ENCODE results near the gene OR9G1. TPM values are rescaled to one million over a fixed set of nuclear protein-coding genes. Genes with fewer than 3 reads are reported as not detected.

The OR9G1 gene
- total and polyA plus RNA-seq, 2 of the 8 experiments (the other 6 are each of a cell fraction or from before 2014, with no cell fraction given), result not detected

DNA sequence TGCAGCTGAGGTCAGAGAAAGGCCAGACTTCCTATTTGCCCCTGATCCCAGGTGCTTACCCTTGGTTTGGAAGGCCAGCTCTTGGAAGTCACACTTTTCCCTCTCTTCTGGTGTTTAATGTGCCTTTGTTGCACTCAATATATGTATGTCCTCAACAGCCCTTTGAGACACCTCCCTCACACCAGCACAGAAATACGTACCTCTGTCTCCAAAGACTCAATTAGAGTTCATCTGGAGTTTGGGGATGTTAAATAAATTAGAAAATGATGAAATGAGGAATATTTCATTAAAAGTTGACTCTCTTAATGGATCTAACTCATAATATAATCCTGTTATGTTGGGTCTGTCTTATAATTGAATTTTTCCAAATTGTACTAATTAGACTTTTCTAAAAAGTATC is 49.7 kb downstream of the OR9G1 start, which contains the start of gene OR9G4 (continued):
- TF ChIP-seq CHD7 (IDR thresholded peaks at IDR 0.05; ENCODE audit: insufficient replicate concordance, low read length) (no peak), GTF2F1 (IDR thresholded peaks at IDR 0.05; ENCODE audit: borderline replicate concordance, low read depth, low read length) (no peak), BRCA1 (IDR thresholded peaks at IDR 0.05; ENCODE audit: low read depth, low read length) (no peak), RFX5 (IDR thresholded peaks at IDR 0.05; ENCODE audit: borderline replicate concordance, low read depth, low read length) (no peak), CHD2 (IDR thresholded peaks at IDR 0.05; ENCODE audit: low read length) (no peak), SIRT6 (IDR thresholded peaks at IDR 0.05; ENCODE audit: low read length) (no peak), ASH2L (IDR thresholded peaks at IDR 0.05; ENCODE audit: low read length) (no peak), POLR2AphosphoS5 (IDR thresholded peaks at IDR 0.05; ENCODE audit: low read depth, low read length) (no peak), EZH2 (IDR thresholded peaks at IDR 0.05; ENCODE audit: low read depth, low read length, severe bottlenecking) (no peak)
- TF ChIP-seq, protein P1, sequence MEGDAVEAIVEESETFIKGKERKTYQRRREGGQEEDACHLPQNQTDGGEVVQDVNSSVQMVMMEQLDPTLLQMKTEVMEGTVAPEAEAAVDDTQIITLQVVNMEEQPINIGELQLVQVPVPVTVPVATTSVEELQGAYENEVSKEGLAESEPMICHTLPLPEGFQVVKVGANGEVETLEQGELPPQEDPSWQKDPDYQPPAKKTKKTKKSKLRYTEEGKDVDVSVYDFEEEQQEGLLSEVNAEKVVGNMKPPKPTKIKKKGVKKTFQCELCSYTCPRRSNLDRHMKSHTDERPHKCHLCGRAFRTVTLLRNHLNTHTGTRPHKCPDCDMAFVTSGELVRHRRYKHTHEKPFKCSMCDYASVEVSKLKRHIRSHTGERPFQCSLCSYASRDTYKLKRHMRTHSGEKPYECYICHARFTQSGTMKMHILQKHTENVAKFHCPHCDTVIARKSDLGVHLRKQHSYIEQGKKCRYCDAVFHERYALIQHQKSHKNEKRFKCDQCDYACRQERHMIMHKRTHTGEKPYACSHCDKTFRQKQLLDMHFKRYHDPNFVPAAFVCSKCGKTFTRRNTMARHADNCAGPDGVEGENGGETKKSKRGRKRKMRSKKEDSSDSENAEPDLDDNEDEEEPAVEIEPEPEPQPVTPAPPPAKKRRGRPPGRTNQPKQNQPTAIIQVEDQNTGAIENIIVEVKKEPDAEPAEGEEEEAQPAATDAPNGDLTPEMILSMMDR (IDR thresholded peaks at IDR 0.05; ENCODE audit: control extremely low read depth in 1 of 3, insufficient read depth in 1 of 3, low read depth in 1 of 3, low read length in 3 of 3), result no peak

All from H1 (cell line).